Measurements from ENCODE around the gene CENPO.
"Not testable (repeated sequence)": the region's sequence is repeated elsewhere in the genome, so short reads cannot be mapped to it uniquely, and the experiment has no call there.

CENPO gene

DNA sequence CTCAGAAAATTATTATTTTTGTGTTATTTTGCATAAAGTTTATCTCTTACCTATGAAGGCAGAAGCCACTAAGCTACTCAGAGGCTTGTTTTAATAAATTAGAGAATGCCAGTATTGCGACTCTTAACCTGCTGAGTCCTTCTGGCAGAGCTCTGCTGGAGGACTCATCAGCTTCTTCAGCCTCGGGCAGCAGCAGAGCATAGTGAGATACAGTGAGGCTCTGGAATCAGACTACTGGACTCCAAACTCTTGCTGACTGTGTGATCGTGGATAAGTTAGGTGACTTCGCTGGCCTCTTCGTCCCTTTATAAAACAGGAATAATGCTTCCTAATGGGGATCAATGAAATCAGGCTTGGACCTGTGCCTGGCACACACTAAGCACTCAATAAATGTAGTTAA is 1.8 kb upstream of the CENPO start:
- DNase-seq, result no peak

DNA sequence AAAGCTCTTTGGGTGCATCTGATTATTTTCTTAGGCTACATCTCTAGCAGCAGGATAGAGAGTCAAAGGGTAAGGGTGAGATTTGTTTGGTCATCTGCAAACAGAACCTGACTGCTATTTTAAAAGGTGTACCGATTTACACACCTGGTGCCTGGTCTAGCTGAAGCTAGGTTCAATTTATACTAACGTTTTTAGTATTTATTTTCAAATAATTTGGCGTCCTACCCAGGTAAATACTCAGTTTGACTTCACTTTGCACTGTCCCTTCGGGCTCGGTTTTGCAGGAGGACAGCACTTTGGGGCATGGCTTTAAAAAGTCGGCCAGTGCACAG is 717 bp upstream of the CENPO start:
- no peak for DNase-seq

DNA sequence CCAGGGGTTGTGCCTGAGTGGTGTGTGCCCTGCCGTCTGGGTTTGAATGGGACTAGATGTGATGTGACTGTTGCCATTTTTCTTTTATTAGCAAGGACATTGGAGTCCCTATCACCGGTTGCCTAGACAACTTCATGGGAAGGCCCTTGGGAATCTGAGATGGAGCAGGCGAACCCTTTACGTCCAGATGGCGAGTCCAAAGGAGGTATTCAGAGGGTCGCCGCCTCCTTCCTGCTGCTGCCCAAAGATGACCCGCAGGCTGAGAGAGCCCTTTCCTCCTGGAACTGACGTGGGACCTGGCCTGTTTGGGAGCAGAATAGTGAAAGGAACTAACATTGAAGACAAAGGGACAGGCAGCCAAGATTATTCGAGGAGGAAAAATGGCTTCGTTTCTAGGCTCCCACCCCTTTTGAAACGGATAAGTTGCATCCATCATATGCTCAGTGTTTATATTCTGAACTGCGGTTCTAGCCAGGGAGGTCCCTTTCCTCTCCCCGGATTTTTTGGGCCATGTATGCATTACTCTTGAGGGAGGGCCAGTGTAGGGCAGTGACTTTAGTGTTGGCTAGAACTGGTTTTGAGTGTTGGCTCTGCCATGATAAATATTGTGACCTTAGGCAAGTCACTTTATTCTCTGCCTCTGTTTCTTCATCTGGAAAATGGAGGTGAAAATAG is 673 bp downstream of the CENPO start:
- no peak for DNase-seq

DNA sequence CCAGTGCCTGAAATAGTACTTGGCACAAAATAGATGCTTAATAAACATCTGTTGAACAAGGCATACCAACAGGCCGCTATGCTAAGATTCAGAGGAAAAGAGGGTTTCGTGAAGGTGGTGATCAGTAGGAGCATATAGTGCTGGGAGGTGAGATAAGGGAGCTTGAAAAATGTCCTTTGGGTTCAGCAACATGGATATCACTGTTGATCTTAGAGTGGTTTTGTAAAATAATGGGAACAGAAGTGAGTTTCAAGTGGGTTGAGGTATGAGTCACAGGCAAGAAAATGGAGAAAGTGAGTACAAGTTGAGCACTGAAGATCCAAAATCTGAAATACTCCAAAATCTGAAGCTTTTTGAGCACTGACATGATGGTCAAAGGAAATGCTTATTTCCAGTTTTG is 4.4 kb downstream of the CENPO start:
- no peak for DNase-seq

DNA sequence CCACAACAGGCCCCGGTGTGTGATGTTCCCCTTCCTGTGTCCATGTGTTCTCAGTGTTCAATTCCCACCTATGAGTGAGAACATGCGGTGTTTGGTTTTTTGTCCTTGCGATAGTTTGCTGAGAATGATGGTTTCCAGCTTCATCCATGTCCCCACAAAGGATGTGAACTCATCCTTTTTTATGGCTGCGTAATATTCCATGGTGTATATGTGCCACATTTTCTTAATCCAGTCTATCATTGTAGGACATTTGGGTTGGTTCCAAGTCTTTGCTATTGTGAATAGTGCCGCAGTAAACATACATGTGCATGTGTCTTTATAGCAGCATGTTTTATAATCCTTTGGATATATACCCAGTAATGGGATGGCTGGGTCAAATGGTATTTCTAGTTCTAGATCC is 7.3 kb downstream of the CENPO start:
- not testable (repeated sequence) for DNase-seq

DNA sequence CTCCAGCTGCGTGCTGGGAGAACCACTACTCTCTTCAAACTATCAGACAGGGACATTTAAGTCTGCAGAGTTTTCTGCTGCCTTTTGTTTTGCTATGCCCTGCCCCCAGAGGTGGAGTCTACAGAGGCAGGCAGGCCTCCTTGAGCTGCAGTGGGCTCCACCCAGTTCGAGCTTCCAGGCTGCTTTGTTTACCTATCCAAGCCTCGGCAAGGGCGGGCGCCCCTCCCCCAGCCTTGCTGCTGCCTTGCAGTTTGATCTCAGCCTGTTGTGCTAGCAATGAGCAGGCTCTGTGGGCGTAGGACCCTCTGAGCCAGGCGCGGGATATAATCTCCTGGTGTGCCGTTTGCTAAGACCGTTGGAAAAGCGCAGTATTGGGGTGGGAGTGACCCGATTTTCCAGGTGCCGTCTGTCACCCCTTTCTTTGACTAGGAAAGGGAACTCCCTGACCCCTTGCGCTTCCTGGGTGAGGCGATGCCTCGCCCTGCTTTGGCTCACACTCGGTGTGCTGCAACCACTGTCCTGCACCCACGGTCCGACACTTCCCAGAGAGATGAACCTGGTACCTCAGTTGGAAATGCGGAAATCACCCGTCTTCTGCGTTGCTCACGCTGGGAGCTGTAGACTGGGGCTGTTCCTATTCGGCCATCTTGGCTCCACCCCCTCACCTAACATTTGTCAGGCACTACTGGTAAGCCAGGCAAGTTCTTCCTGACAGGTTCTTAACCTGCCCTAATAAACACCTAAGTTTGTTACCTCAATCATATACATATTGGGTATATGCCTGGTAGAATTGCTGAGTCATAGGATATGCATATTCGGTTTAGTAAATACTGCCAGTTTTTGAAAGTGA is 12.8 kb downstream of the CENPO start:
- not testable (repeated sequence) for DNase-seq

DNA sequence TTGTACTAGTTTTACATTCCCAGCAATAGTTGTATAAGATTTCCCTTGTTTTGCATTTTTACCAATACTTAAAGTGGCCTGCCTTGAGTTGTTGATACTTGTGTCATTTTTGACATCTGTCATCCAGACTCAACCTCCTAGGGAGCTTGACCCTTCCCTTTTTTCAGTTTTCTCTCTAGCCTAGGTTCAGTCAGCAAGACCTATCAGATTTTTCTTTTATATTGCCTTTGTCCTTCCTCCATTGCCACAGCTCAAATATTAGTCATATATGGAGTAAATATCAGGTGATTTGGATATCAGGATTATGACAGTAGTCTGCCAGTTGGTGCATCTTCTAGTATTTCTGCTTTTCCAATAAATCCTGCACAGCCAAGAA is 13.4 kb downstream of the CENPO start:
- no peak for DNase-seq

DNA sequence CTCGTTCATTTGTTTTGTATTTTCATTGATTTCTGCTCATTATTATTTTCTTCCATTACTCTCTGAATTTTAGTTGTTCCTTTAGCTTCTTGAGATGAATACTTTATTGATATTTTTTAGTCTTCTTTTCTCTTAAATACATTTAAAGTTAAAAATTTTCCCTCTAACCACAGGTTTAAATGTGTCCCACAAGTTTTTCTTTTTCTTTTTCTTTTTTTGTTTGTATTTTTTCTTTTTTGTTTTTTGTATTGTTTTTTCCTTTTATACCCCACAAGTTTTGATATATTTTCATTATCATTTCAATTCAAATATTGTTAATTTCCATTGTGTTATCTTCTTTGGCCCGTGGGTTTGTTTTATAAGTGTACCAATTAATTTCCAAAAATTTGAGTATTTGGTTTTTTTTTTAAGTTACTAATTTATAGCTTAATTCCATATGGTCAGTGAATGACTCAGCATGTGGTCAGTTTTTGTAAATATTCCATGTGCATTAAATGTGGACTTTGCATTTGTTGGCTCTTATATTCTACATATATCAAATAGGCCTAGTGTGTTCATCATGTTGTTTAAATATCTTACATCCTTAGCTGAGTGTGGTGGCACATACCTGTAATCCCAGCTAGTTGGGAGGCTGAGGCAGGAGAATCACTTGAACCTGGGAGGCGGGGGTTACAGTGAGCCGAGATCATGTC is 16.2 kb downstream of the CENPO start:
- DNase-seq, result no peak

DNA sequence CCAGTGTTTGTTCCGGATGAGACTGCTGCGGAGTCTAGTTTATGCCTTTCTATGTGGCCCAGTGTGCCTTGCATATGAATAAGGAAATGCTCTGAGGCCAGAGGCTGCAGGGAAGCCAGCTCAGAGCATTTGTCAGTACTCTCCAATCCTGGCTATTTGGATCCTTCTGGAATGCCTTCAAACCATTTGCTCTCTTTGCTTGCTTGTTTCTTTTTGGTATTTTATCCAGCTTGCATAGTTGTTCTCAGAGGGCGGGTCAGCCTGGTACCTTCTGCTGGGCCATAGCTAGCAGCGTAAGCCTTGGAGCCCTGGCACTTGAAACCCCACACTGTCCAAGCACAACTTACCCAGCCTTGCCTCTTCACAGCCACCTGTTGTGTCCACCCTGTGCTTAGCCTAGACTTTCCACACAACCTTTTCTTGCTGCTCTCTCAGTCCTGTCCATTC is 20.5 kb downstream of the CENPO start:
- DNase-seq, result no peak

DNA sequence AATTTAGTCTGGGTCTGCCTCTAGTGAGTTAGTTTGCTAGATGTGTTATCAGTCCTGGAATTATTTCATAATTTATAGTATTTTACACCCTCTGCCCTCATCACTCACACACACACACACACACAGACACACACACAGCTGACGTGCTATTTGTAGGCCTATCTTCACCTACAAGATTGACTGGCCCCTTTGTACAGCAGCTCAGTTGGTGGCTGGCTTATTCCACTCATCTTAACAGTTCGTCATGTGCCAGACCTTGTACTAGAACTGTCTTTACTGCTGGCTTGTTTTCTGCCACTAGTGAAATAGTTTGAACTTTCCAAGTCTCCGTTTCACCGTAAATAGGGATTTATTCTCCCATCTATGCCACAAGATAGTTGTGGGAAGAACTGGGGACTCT is 21.3 kb downstream of the CENPO start:
- DNase-seq, result no peak

DNA sequence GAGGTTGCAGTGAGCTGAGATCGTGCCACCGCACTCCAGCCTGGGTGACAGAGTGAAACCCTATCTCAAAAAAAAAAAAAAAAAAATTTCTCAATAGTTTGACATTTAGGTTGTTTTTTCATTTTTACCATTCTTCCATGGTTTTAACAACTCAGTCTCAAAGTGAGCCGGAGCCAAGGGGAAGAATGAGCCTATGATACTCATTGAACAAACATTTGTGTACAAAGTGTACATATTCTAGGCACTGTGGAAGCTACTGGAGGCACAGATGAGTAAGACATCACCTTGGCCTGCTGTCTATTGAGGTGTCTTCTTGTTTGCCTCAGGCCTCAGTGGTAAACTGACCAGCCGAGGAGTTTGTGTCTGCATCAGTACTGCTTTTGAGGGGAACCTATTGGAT is 21.9 kb downstream of the CENPO start:
- DNase-seq, result no peak

DNA sequence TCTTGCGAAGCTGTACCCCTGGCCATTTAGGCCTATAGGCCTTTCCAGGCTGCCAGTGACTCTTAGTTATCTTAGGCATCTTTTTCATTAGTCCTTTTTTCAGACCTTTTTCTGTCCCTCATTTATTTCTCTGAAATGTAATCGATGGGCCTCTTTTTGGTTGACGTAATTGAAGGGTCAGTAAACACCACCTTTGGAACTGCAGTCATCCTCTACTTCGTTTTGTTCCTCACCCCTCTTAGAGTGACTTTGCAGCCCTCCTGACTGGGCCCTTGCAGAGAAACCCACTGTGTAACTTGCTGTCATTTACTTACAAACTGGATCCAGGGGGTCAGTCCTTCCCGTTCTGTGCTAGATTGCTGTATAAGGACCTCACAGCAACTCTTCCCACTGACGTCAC is 23.2 kb downstream of the CENPO start:
- no peak for DNase-seq

DNA sequence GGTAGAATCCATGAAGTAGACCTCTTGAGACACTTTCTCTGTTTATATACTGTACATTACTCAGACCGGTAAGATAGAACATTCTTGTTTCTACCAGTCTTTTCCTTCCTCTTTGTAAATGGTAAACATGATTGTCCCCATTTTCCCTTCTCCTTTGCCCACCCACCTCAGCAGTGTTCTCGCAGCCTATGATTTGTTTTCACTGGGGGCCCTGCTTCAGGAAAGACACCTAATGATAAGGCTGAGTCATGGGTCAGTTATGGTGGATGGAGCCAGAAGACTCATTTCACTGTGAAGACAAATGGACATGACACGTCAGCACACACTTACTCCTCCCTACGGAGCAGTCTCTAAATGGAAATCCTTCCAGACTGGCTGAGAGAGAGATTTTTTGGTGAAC is 23.7 kb downstream of the CENPO start:
- no peak for DNase-seq

DNA sequence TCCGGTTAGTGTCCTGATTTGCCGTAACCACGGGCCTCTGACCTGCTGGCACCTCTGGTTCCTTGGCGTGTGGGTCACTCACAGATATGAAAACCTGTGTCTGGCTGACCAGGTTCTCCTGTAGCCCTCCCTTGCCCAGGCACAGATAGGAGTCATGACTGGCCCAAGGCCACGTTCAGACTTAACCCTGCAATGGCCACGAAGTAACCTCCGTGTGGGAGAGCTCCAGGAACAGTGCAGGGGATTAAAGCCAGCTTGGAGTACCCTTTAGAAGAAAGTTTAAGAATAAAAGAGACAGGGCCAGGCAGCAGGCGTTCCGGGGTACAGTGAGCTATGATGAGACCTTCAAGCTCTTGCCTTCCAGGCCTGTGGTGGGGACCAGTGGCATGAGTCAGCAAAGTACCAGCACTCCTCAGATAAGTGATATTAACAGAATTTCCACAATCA is 25.5 kb downstream of the CENPO start:
- DNase-seq, result no peak

DNA sequence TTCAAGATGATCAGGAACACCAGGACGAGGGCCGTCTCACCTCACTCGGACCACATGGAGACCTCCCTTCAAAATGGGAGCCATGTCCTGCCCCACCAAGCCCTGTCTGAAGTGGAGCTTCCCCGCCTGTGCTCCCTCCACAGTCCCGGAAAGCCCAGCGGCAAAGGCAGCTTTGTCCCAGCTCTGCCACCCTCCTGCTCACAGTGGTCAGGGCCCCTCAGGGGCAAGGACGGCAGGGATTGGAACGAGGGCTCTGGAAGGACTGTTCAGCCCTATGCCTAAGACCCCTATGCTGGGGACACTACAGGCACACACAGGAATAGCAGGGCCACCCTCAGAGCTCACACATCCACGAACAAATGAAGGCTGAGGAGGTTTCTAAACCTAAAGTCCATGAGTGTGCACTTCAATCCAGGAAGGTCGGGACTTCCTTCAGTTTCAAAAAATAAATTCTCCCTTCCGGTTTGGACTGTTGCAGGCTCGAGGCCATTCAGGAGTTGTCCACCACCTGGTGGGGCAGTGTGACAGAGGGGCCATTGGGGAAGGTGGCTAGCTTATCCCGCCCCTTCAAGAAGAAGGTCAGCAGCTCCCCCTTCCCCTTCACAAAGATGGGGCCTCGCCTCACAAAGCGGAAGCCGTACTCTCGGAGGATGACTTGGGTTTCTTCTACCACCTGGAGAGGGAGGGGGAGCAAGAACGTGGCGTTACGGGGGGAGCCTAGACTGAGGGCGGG is 26.4 kb downstream of the CENPO start:
- no peak for DNase-seq

DNA sequence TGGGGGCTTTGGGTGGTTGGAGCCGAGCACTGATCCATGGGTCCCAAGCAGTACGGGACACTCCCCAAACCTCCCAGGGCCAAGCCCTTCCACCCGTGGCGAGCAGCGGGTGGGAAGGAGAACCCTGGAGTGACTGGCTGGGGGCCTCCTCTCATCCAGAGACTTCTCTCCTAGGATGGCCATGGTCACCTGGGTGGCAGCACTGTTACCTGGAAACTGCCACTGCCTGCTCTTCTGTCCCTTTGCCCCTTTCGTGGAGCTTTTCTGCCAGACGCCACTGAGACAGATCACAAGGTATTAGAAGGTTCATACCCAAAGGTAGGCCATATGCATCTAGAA is 26.9 kb downstream of the CENPO start:
- no peak for DNase-seq

DNA sequence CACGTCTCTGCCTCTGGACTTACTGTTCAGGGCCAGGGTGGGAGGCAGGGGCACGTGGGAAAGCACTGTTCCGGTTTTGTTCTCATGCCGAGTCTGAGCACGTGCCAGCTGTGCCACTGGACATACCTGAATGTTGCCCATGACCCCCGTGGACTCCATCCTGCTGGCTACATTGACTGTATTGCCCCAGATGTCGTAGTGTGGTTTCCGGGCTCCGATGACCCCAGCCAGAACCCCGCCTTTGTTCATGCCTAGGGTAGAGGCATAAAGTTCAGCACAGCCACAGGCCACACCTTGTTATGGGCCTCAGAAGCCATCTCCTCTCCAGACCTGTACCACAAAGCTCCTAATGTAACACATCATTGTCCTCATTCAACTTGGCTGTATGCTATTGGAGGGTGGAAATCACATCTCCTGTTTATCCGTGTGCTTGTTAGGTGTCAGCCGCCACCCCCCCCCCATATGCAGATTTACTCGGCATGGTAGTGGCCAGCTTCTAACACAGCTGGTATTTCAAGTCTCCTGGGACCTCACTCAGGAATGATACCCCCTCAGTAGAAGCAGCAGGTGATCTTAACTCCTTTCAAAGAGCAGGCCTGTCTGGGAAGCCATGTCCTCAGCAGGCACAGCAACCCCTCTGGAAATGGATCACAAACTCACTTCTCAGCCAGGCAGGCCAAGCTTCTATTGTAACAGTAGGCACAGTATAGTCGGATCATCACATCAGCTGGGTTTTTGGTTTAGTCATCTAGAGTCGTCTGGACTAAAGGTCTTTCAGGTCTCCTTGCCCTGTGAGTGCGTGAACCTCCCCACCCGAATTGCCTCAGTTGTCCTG is 27.6 kb downstream of the CENPO start:
- DNase-seq, result no peak

DNA sequence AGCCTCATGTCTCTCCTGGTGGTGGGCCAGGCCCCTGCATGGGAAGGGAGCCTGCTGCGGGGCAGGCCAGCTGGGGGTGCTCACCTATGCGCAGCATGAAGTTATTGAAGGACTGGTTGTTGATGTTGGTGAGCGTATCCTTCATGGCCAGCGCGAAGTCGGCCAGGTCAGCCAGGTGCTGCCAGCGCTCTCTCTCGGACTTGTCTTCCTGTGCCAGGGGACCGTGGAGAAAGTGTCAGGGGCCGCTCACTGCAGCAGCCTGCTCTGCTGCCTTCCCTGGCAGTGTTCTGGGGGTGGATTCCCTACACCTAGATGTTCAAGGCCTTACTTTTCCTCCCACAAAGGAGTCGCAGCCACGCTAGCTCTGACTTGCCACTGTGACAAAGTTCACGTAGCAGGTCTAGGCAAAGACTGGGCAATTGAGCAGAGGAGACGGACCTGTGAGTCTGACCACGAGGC is 28.2 kb downstream of the CENPO start:
- DNase-seq, result no peak

DNA sequence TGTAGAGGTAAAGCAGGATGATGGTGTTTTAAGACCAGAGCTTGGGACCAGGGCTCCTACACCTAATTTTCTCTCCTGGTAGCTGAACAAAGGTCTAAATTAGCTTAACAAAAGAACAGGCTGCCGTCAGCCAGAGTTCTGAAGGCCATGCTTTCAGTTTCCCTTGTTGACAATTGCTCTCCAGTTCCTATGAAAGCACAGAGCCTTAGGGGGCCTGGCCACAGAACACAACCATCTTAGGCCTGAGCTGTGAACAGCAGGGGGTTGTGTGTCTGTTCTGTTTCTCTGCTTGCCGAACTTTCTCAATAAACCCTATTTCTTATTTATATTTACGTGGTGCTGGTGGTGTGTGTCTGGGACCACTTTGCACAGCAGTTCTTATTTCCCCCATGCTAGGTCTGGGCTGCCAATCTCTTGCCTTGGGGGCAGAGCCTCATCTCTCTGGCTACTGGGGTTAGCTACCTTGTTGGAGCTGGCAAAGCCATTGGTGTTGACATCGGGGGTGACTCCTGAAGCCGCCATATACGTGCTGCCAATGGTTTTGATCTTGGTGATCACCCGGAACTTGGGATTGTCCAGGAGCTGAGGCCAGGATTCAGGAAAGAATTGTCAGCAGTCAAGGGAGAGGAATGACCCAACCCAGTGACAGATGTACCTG is 29.0 kb downstream of the CENPO start:
- no peak for DNase-seq

DNA sequence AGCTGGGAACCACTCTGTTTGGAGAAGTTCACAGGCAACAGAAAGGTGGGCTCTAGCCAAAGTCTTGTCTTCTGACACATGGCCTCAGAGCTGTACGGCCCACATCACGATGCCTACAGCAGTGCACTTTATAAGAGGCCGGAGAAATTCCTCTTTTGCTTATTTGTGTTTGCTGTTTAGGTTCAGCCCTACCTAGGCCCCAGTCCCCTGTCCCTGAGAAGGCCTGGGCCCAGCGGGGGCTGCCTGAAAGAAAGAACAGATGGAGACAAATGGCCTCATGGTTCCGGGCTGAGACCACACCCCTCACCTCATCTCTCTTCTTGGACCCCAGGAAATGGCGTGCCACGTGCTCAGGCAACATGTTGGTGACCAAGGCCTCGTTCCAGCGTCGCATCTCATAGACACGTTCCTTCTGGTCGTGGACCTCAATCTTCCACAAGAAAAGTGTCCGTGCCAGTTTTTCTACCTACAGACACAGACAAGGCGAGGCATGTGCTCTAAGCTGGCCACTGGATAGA is 30.9 kb downstream of the CENPO start:
- DNase-seq, result no peak
